Transverse colon (tissue), 4 donors: ENCODE measurements around the gene C1orf21. TPM values are rescaled to one million over a fixed set of nuclear protein-coding genes. Genes with fewer than 3 reads are reported as not detected.

Source experiments
- DNase-seq: peaks from one replicate; pipeline ENCODE4 v3.0.0-alpha.2; 2019
- H3K27ac ChIP-seq, 4 donors: fragments of 200-600 bp; sonication (generic); 2 replicates each; pipeline ENCODE4 v1.5.1; 2016 to 2018; ENCODE audit warnings: inconsistent platforms in 4 of 4
- H3K27me3 ChIP-seq: fragments of 200-600 bp; sonication (generic); 2 replicates; pipeline ENCODE4 v1.5.1; 2017; ENCODE audit warnings: inconsistent platforms
- H3K36me3 ChIP-seq, 4 donors: fragments of 200-600 bp; sonication (generic); 2 replicates each; pipeline ENCODE4 v1.5.1; 2017 to 2019; ENCODE audit warnings: inconsistent platforms in 4 of 4
- H3K4me1 ChIP-seq, 4 donors: fragments of 200-600 bp; sonication (generic); 2 replicates each; pipeline ENCODE4 v1.5.1; 2017 to 2020; ENCODE audit warnings: inconsistent platforms in 4 of 4
- H3K4me3 ChIP-seq, 4 donors: fragments of 200-600 bp; sonication (generic); 1 replicate in 1 of 4; 2 replicates in 3 of 4; pipeline versions ENCODE4 v1.5.1 to v1.6.1; 2017 to 2019; ENCODE audit warnings: inconsistent platforms in 4 of 4
- H3K9me3 ChIP-seq, 2 donors: fragments of 200-600 bp; sonication (generic); 2 replicates each; pipeline ENCODE4 v1.5.1; 2017 to 2019; ENCODE audit warnings: inconsistent platforms in 2 of 2
- CTCF ChIP-seq, 5 experiments: fragments of 200-600 bp in 3 of 5; fragments of 450-650 bp in 2 of 5; sonication (generic) in 3 of 5; IDR thresholded peaks; 1 replicate in 2 of 5; 2 replicates in 3 of 5; pipeline ENCODE4 v1.5.1; 2016 to 2017; ENCODE audit warnings: antibody characterized with exemption in 5 of 5, inconsistent platforms in 3 of 5, mild to moderate bottlenecking in 2 of 5, moderate library complexity in 1 of 5
- EP300 ChIP-seq: sonication (generic); formaldehyde crosslinking; IDR thresholded peaks from one replicate; pipeline ENCODE4 v1.6.1; 2017; ENCODE audit warnings: antibody characterized with exemption, low read depth
- POLR2A ChIP-seq: fragments of 450-650 bp; IDR thresholded peaks from one replicate; pipeline ENCODE4 v1.6.1; 2016; ENCODE audit warnings: antibody characterized with exemption, mild to moderate bottlenecking, moderate library complexity
- POLR2AphosphoS5 ChIP-seq, 3 donors: sonication (generic); formaldehyde crosslinking; IDR thresholded peaks; one replicate each; pipeline ENCODE4 v1.6.1; 2016; ENCODE audit warnings: antibody characterized with exemption in 3 of 3
- WGBS, 2 donors: methylation state at CpG; one replicate each; pipeline ENCODE4 v1.1.5; 2018; ENCODE audit warnings: low coverage in 1 of 2; 5-methylcytosine and 5-hydroxymethylcytosine counted together
- in situ Hi-C, 4 donors: fragments of 200-750 bp; cut with MboI; loops; one replicate each; pipeline versions ENCODE4 v1.15.0 to v1.15.1; 2017; ENCODE audit warnings: low sequenced_read_pairs in 3 of 4, low pct_ligation_motif_present in 1 of 4, low pct_unique_long_range_greater_than_20kb in 1 of 4
- intact Hi-C: fragments of 100-400 bp; cut with DNase I; formaldehyde crosslinking; loops from one replicate; pipeline ENCODE4 v1.15.1; 2023; ENCODE audit warnings: low total_unique reads
- total RNA-seq, 4 donors: library from RNA; depleted of rRNA; stranded (reverse); fragments of >200 nt; gene quantifications; one replicate each; pipeline ENCODE4 v1.1.0, GENCODE V29; 2016

Gene C1orf21
- total RNA-seq, 4 donors from 2014 or later, result 38.4 to 70.0 (median 62.4) TPM

GRCh38 chr1:184456189-184456588 lies 69.4 kb downstream of the C1orf21 start:
- TF ChIP-seq CTCF (IDR thresholded peaks at IDR 0.05) (no peak), POLR2A (no peak), POLR2AphosphoS5 (IDR thresholded peaks at IDR 0.05) (no peak), EP300 (no peak)
- Histone ChIP-seq H3K9me3 (no peaks in the 10 kb centered on the region), H3K4me3 (no peak overlapping the region), H3K36me3 (no peaks in the 10 kb centered on the region), H3K4me1 (peaks cover 7 to 75% (median 18%) of the 10 kb centered on the region in 4 donors), H3K27ac (no peak overlapping the region), H3K27me3 (no peaks in the 10 kb centered on the region)
- 46 to 58% methylated on average over 3 of the region's 3 CpGs for WGBS, 2 donors
- in situ Hi-C loops (no loop called here), intact Hi-C loops (no loop called here)
- no peak for DNase-seq

GRCh38 chr1:184457500-184457899 lies 70.7 kb downstream of the C1orf21 start:
- WGBS, 2 donors, result 83 to 100% methylated on average over 2 to 3 of the region's 3 CpGs
- in situ Hi-C loops, result no loop called here
- no peak for DNase-seq
- Histone ChIP-seq H3K36me3 (no peaks in the 10 kb centered on the region), H3K4me3 (no peak overlapping the region), H3K27me3 (no peaks in the 10 kb centered on the region), H3K9me3 (no peaks in the 10 kb centered on the region), H3K27ac (no peak overlapping the region), H3K4me1 (peaks cover 7 to 78% (median 18%) of the 10 kb centered on the region in 4 donors)
- intact Hi-C loops, result no loop called here
- TF ChIP-seq POLR2AphosphoS5 (IDR thresholded peaks at IDR 0.05), result no peak
- no peak for TF ChIP-seq EP300
- no peak for TF ChIP-seq CTCF (IDR thresholded peaks at IDR 0.05)
- TF ChIP-seq POLR2A, result no peak

- in situ Hi-C loops (no loop called here), intact Hi-C loops (no loop called here)
- no peak overlapping the region for H3K4me3 ChIP-seq
- peaks cover 0 to 54% (median 8%) of the 10 kb centered on the region in 4 donors for H3K4me1 ChIP-seq
- H3K27me3 ChIP-seq, result no peaks in the 10 kb centered on the region
- DNase-seq, result no peak
- 72 to 81% methylated on average over 3 to 5 of the region's 5 CpGs for WGBS, 2 donors
- TF ChIP-seq CTCF (IDR thresholded peaks at IDR 0.05) (no peak), POLR2AphosphoS5 (IDR thresholded peaks at IDR 0.05) (no peak), POLR2A (no peak), EP300 (no peak)
- no peak overlapping the region for H3K27ac ChIP-seq
- H3K36me3 ChIP-seq, result no peaks in the 10 kb centered on the region
- H3K9me3 ChIP-seq, result no peaks in the 10 kb centered on the region
Measured at GRCh38 chr1:184461321-184461720, 74.5 kb downstream of the C1orf21 start.

- intact Hi-C loops (no loop called here), in situ Hi-C loops (no loop called here)
- TF ChIP-seq CTCF (IDR thresholded peaks at IDR 0.05) (no peak), EP300 (no peak), POLR2AphosphoS5 (IDR thresholded peaks at IDR 0.05) (no peak), POLR2A (no peak)
- Histone ChIP-seq H3K27ac (no peak overlapping the region), H3K27me3 (no peaks in the 10 kb centered on the region), H3K9me3 (no peaks in the 10 kb centered on the region), H3K4me3 (no peak overlapping the region), H3K36me3 (no peaks in the 10 kb centered on the region), H3K4me1 (peaks cover 0 to 48% (median 8%) of the 10 kb centered on the region in 4 donors)
- WGBS, 2 donors, result 69 to 93% methylated on average over 3 of the region's 3 CpGs
- DNase-seq, result no peak
Measured at GRCh38 chr1:184462155-184462554, 75.3 kb downstream of the C1orf21 start.
